Gastrocnemius medialis (tissue), 4 donors: ENCODE data around the gene SCAMP3.
A peak's percentile ranks its signal among the peaks of the same experiment; 100 is the strongest.

Experiments
- CTCF ChIP-seq, 5 experiments: fragments of 450-650 bp in 3 of 5; fragments of 200-600 bp in 2 of 5; sonication (generic) in 2 of 5; IDR thresholded peaks in 4 of 5; conservative IDR thresholded peaks in 1 of 5; 1 replicate in 4 of 5; 2 replicates in 1 of 5; pipeline ENCODE4 v1.5.1; 2016 to 2019; ENCODE audit warnings: antibody characterized with exemption in 5 of 5, mild to moderate bottlenecking in 3 of 5, moderate library complexity in 3 of 5
- POLR2A ChIP-seq, 2 donors: fragments of 450-650 bp; IDR thresholded peaks; one replicate each; pipeline ENCODE4 v1.6.1; 2017; ENCODE audit warnings: antibody characterized with exemption in 2 of 2, mild to moderate bottlenecking in 2 of 2, moderate library complexity in 2 of 2

- TF ChIP-seq CTCF (IDR thresholded peaks at IDR 0.05 in 4 of 5, conservative IDR thresholded peaks at IDR 0.05 in 1 of 5): peak; percentile 66 to 85 (median 82)
- TF ChIP-seq POLR2A (IDR thresholded peaks at IDR 0.05): no peak
These were observed 55.0 kb downstream of the SCAMP3 start for GRCh38 chr1:155206891-155207805.
